GM11168 (cell line): ENCODE results near the gene GON4L.
"Not testable (repeated sequence)": the region's sequence is repeated elsewhere in the genome, so short reads cannot be mapped to it uniquely, and the experiment has no call there.

Experiments used
- in situ Hi-C: fragments of 300-500 bp; cut with MboI; formaldehyde crosslinking; loops from one replicate; pipeline ENCODE4 v1.12.0; 2022; ENCODE audit warnings: low sequenced_read_pairs; ENCODE audit not compliant: unreplicated experiment

GON4L gene

DNA sequence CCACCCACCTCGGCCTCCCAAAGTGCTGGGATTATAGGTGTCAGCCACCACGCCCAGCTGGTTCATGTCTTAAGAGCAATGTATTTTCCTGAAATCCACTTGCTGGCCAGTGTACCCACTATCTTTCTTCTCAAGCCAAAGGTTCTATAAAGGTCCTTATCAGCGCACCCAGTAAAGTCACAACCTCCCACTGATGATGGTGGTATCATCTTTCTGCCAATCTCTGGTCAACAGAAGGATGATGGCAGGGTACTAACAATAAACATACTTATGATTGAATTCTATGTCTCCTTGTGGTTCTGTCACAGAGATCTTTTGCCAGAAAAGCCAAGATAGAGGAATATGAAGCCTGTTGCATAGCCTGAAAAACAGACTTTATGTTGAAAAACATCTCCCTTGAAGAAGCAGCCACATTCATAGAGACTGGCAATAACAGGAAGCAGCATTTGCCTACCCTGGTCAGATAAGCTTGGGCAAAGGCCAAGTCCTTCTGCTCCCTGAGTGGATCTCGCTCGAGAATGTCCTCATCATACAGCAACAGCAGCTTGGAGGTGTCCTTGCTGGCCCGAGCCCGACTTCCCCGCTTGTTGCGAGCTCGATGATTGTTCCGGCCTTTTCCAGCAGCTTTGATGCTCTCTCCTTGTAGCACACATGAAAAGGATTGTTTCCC lies 95.1 kb downstream of the GON4L start:
- in situ Hi-C loops = no loop called here

DNA sequence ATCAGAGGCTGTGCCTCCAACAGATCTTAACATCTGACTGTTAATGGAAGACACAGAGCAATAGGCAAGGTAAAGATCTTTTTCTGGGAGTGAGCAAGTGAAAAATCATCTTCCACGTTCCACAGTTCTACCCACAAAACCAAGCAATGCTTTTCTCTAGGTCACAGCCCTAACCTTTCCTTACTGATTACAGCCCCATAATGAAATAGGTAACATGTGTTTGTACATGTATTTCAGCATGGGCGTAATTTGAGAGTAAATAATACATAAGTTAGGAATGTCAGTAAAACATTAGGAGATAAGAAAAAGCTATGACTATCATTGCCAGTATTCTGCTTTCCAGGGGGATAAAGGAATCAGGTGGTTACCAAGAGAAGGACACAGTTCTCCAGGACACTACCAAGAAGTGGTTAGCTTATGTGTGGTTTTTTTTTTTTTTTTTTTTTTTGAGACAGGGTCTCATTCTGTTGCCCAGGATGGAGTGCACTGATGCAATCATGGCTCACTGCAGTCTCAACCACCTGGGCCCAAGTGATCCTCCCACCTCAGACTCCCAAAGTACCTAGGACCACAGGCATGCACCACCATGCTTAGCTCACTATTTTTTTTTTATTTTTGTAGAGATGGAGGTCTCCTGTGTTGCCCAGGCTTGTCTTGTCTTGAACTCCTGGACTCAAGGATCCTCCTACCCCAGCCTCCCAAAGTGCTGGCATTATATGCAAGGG lies 96.1 kb downstream of the GON4L start:
- in situ Hi-C loops = no loop called here

- in situ Hi-C loops = loop anchor here (5.0 kb wide), 1 partner anchor 143 kb away; no protein-coding TSS in a partner anchor
These were observed 96.9 kb downstream of the GON4L start for GRCh38 chr1:155759966-155760630.

GRCh38 chr1:155759017-155759416 lies 98.0 kb downstream of the GON4L start:
- in situ Hi-C loops = loop anchor here (5.0 kb wide), 1 partner anchor 142 kb away; no protein-coding TSS in a partner anchor

DNA sequence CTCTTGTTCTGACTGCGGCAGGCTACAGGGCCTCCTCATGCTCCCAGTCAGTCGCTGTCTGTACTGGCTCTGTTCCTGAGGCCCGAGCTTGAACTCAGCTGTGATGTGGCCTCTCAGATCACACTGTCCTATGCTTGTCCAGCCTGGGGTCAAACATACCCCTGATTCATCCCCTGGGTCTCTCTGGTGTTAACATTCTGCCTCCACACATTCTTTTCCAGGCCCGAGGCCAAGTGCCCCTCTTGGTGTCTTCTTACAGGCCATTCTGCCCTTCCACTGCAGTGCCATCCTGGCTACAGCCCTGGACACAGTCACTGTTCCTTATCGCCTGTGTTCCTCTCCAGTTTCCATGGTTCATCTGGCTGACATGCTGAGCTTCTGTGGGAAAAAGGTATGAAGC lies 108.9 kb downstream of the GON4L start:
- in situ Hi-C loops = not testable (repeated sequence)

GRCh38 chr1:155747586-155747985 lies 109.4 kb downstream of the GON4L start:
- in situ Hi-C loops = not testable (repeated sequence)

DNA sequence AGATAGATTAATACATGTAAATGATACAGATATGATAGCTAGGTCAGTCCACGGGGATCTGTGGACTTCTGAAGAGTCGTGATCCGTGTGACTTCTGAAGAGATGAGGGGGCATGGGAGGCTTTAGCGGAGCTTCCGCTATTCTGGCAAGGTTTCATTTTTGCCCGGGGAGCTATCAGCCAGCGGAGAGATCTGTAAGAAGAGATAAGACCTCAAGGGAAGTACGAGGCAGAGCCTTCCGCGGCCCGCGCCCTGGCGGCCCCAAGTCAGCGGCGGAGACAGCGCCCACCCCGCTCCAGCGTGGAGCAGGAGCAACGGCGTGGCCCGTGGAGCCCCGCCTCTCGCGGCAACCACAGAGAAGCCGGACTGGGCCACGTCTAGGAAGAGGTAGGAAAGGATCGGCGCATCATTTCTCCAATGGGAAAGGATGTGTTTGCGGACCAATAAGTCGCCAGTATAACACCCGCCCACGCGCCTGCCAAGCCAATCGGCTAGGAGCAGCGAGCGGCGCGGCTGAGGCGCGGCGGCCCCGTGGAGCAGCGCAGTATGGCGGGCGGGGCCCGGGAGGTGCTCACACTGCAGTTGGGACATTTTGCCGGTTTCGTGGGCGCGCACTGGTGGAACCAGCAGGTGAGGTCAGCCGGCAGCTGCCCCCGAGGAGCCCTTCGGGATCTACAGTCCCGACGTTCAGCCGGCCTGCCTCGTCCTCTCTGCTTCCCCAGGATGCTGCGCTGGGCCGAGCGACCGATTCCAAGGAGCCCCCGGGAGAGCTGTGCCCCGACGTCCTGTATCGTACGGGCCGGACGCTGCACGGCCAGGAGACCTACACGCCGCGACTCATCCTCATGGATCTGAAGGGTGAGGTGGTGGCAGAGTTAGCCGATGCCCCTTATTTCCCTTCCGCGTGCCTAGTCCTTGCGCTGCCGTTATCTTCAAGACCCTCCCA lies 111.5 kb downstream of the GON4L start:
- in situ Hi-C loops = not testable (repeated sequence)

DNA sequence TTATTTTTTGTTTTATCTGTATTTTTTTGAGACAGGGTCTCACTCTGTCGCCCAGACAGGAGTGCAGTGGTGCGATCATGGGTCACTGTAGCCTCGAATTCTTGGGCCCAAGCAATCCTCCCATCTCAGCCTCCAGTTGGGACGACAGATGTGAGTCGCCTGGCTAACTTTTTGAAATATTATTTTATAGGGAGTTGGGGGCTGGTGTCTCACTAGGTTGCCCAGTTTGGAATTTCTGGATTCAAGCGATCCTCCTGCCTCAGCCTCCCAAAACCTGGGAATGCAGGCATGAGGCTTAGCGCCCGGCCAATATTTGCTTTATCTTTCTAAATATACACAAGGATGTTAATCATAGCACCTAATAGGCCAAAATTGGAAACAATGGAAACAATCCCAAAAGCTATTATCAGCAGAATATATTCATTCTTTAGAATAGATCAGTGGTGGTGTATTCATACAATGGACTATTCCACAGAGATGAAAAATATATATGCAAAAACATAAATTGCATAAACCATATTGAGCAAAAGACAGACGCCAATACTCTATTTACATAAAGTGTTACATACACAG lies 112.2 kb downstream of the GON4L start:
- in situ Hi-C loops = no loop called here

DNA sequence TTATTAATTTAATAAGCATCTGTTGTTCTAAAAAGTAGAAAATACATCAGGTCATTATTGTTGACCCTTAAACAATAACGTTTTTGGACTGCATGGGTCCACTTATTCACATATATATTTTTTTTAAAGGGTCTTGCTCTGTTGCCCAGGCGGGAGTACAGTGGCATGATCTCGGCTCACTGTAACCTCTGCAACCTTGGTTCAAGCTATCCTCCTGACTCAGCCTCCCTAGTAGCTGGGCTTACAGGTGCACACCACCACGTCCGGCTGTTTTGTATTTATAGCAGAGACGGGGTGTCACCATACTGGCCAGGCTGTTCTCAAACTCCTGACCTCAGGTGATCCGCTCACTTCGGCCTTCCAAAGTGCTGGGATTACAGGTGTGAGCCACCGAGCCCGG lies 115.1 kb downstream of the GON4L start:
- in situ Hi-C loops = no loop called here

GRCh38 chr1:155740995-155741394 lies 116.0 kb downstream of the GON4L start:
- in situ Hi-C loops = no loop called here

- in situ Hi-C loops = no loop called here
These were observed 127.7 kb downstream of the GON4L start for GRCh38 chr1:155729031-155729898.

- in situ Hi-C loops = no loop called here
These were observed 131.9 kb downstream of the GON4L start for GRCh38 chr1:155725142-155725541.

GRCh38 chr1:155719703-155720102 lies 137.3 kb downstream of the GON4L start:
- in situ Hi-C loops = no loop called here

GRCh38 chr1:155718524-155719115 lies 138.4 kb downstream of the GON4L start:
- in situ Hi-C loops = not testable (repeated sequence)

- in situ Hi-C loops = no loop called here
These were observed 140.0 kb downstream of the GON4L start for GRCh38 chr1:155717041-155717440.

DNA sequence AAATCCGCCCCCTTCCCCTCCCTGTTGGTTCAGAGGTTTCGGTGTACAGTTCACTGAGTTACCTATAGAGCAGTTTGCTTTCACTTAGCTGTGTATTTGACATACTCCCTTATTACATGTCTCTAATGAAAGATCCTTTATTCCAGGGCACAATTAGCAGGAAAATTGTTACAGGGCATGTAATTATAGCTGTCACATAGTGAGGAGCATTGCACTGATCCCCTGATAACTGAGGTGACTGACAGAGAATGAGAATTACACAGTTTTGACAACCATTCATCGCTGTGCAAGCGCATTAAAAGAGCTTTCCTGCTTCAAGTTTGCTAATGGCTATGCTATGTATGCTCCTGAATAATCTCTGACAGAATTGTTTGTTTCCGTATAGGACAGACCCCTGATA lies 141.2 kb downstream of the GON4L start:
- in situ Hi-C loops = no loop called here

DNA sequence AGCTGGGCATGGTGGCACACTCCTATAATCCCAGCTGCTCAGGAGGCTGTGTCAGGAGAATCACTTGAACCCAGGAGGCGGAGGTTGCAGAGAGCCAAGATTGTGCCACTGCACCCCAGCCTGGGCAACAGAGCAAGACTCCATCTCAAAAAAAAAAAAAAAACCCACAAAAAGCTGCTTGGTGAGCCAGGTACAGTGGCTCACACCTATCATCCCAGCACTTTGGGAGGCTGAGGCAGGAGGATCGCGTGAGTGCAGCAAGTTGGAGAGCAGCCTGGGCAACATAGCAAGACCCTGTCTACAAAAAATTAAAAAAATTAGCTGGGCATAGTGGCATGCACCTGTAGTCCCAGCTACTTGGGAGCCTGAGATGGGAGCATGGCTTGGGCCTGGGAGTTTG lies 142.0 kb downstream of the GON4L start:
- in situ Hi-C loops = not testable (repeated sequence)

DNA sequence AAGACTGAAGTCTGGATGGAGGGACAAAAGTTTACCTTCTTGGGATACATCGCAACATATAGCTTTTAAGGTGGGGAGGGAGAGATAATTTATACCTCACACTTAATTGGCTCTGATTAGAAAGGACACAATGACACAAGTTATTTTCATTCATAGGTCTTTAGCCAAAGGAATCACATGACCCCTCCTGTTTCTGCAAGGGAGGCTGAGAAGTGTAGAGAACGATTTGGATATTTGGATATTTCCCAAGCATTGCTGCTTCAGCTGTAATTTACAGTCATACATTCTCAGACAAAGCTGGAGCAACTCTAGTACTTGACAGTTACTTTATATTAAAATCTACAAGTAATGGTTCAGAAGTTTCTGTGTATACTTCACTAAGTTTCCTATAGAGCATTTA lies 143.9 kb downstream of the GON4L start:
- in situ Hi-C loops = no loop called here

DNA sequence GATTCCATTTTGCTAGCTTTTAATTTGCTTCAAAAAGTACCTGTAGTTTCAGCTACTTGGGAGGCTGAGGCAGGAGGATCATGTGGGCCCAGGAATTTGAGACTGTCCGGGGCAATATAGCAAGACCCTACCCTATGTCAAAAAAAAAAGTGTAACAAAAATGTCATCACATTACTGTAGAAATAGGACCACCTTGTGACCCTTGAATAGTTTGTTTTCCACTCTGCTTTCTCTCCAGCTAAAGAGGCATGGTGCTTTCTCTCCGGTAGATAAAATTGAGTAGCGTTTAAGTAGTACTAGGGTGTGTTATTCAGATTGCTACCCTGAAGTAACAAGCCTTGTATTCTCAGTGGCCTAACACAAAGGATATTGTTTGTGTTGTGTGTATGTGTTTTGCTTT lies 144.4 kb downstream of the GON4L start:
- in situ Hi-C loops = not testable (repeated sequence)
